ENCODE results near the gene GLDC. TPM values are rescaled to one million over a fixed set of nuclear protein-coding genes. Genes with fewer than 3 reads are reported as not detected.

GLDC gene
- total and polyA plus RNA-seq, 4 donors = 0.10 to 1.5 (median 0.74) TPM

DNA sequence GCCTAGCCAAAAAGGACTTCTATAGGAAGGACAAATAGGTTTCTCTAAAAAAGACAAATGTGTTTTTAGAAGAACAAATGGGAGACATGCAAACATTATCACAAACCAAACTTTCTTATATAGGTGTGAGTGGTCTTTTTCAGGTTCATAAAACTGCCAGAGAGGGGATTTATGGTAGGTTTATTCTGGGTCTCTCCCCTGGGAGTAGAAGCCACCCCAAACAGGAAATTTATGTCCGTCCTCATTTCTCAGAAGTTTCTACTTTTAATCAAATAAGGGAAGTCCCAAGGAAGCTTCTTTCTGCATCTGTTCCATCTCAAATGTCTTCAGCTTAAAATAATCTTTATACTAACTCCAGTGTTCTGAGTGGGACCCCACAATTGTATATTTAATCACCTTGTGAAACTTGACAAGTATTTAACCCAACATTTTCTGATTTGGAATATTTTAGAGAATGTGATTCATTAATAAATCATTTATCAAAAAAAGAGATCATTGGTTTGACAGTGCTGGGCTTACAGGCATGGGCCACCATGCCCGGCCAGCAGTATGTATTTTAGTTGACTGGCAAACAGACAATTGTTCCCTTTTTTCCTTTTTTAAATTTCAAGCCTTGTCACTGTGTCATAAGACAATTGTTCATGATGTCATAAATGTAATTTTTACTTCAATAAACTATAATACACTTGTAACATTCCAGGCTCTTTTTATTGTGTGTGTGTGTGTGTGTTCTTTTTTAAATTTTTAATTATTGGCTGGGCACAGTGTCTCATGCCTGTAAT, 44.6 kb upstream of the GLDC start:
- ATAC-seq (ENCODE audit: insufficient read depth, low FRiP score) (no peak), DNase-seq (no peak)
- 38 to 68% methylated on average over 2 of the region's 2 CpGs for WGBS, 2 donors
- Histone ChIP-seq H3K27me3 (ENCODE audit: control insufficient read depth in 3 of 3, insufficient read depth in 3 of 3, low read length in 2 of 3) (no peaks in the 10 kb centered on the region), H3K9me3 (ENCODE audit: control insufficient read depth in 4 of 4, insufficient read depth in 3 of 4, low read length in 3 of 4) (no peaks in the 10 kb centered on the region), H3K4me1 (ENCODE audit: control insufficient read depth in 5 of 5, insufficient read depth in 5 of 5, low read length in 5 of 5) (no peaks in the 10 kb centered on the region), H3K9ac (ENCODE audit: insufficient read depth in 1 of 2, low read length in 2 of 2) (no peak overlapping the region), H3K4me3 (no peak overlapping the region), H3K27ac (ENCODE audit: low read depth in 1 of 2, low read length in 1 of 2) (no peak overlapping the region), H3K36me3 (ENCODE audit: control insufficient read depth in 4 of 4, insufficient read depth in 4 of 4, low read length in 4 of 4) (peaks cover 0 to 2% (median 0%) of the 10 kb centered on the region in 4 donors)
- no peak for TF ChIP-seq CTCF (IDR thresholded peaks at IDR 0.05; ENCODE audit: control extremely low read depth, extremely low read depth)

GRCh38 chr9:6687180-6687579, 41.7 kb upstream of the GLDC start:
- Histone ChIP-seq H3K36me3 (ENCODE audit: control insufficient read depth in 4 of 4, insufficient read depth in 4 of 4, low read length in 4 of 4) (peaks cover 0 to 2% (median under 1%) of the 10 kb centered on the region in 4 donors), H3K27ac (ENCODE audit: low read depth in 1 of 2, low read length in 1 of 2) (no peak overlapping the region), H3K9ac (ENCODE audit: insufficient read depth in 1 of 2, low read length in 2 of 2) (no peak overlapping the region), H3K4me3 (no peak overlapping the region), H3K27me3 (ENCODE audit: control insufficient read depth in 3 of 3, insufficient read depth in 3 of 3, low read length in 2 of 3) (no peaks in the 10 kb centered on the region), H3K9me3 (ENCODE audit: control insufficient read depth in 4 of 4, insufficient read depth in 3 of 4, low read length in 3 of 4) (no peaks in the 10 kb centered on the region), H3K4me1 (ENCODE audit: control insufficient read depth in 5 of 5, insufficient read depth in 5 of 5, low read length in 5 of 5) (peaks cover 0 to 5% (median 0%) of the 10 kb centered on the region in 5 donors)
- DNase-seq = no peak
- no peak for ATAC-seq (ENCODE audit: insufficient read depth, low FRiP score)
- WGBS, 2 donors = 95 to 97% methylated on average over 4 of the region's 4 CpGs
- TF ChIP-seq CTCF (IDR thresholded peaks at IDR 0.05; ENCODE audit: control extremely low read depth, extremely low read depth) = no peak

GRCh38 chr9:6686396-6686795, 40.9 kb upstream of the GLDC start:
- ATAC-seq (ENCODE audit: insufficient read depth, low FRiP score) = no peak
- H3K36me3 ChIP-seq (ENCODE audit: control insufficient read depth in 4 of 4, insufficient read depth in 4 of 4, low read length in 4 of 4) = peaks cover 0 to 2% (median under 1%) of the 10 kb centered on the region in 4 donors
- no peak for TF ChIP-seq CTCF (IDR thresholded peaks at IDR 0.05; ENCODE audit: control extremely low read depth, extremely low read depth)
- 66 to 78% methylated on average over 3 of the region's 3 CpGs for whole genome bisulfite sequencing, 2 donors
- H3K9me3 ChIP-seq (ENCODE audit: control insufficient read depth in 4 of 4, insufficient read depth in 3 of 4, low read length in 3 of 4) = no peaks in the 10 kb centered on the region
- H3K4me1 ChIP-seq (ENCODE audit: control insufficient read depth in 5 of 5, insufficient read depth in 5 of 5, low read length in 5 of 5) = peaks cover 0 to 6% (median 0%) of the 10 kb centered on the region in 5 donors
- H3K4me3 ChIP-seq = no peak overlapping the region
- DNase-seq = peak in 1 of 3 donors; percentile 23
- H3K27me3 ChIP-seq (ENCODE audit: control insufficient read depth in 3 of 3, insufficient read depth in 3 of 3, low read length in 2 of 3) = no peaks in the 10 kb centered on the region
- H3K27ac ChIP-seq (ENCODE audit: low read depth in 1 of 2, low read length in 1 of 2) = no peak overlapping the region
- no peak overlapping the region for H3K9ac ChIP-seq (ENCODE audit: insufficient read depth in 1 of 2, low read length in 2 of 2)
